ENCODE measurements around the gene ELAVL3. TPM values are rescaled to one million over a fixed set of nuclear protein-coding genes. Genes with fewer than 3 reads are reported as not detected.
"Not testable (repeated sequence)": the region's sequence is repeated elsewhere in the genome, so short reads cannot be mapped to it uniquely, and the experiment has no call there.

The ELAVL3 gene
- polyA plus RNA-seq, 3 donors = 0.03 TPM; not detected in 2

GRCh38 chr19:11494634-11495285 lies 13.9 kb upstream of the ELAVL3 start:
- 92 to 96% (median 94%) methylated on average over 27 of the region's 27 CpGs for WGBS, 3 donors
- no peak overlapping the region for H3K27ac ChIP-seq (ENCODE audit: low read depth, low read length)

GRCh38 chr19:11489378-11489777 lies 8.5 kb upstream of the ELAVL3 start:
- H3K27ac ChIP-seq (ENCODE audit: low read depth, low read length) = no peak overlapping the region
- WGBS, 3 donors = 94 to 97% (median 95%) methylated on average over 7 of the region's 7 CpGs

- no peak overlapping the region for H3K27ac ChIP-seq (ENCODE audit: low read depth, low read length)
- 93 to 94% (median 94%) methylated on average over 44 to 45 of the region's 45 CpGs for WGBS, 3 donors
Observed at GRCh38 chr19:11486661-11487503, 6.0 kb upstream of the ELAVL3 start.

GRCh38 chr19:11485245-11485837 lies 4.5 kb upstream of the ELAVL3 start:
- WGBS, 3 donors = 92 to 95% (median 95%) methylated on average over 13 of the region's 13 CpGs
- no peak overlapping the region for H3K27ac ChIP-seq (ENCODE audit: low read depth, low read length)

- H3K27ac ChIP-seq (ENCODE audit: low read depth, low read length) = no peak overlapping the region
- 81 to 87% (median 81%) methylated on average over 47 to 57 of the region's 57 CpGs for WGBS, 3 donors
Observed at GRCh38 chr19:11483366-11484111, 2.7 kb upstream of the ELAVL3 start.

- 1 to 3% (median 1%) methylated on average over 34 to 58 of the region's 58 CpGs for WGBS, 3 donors
- no peak overlapping the region for H3K27ac ChIP-seq (ENCODE audit: low read depth, low read length)
Observed at GRCh38 chr19:11482384-11483050, 1.7 kb upstream of the ELAVL3 start.

- 3 to 5% (median 4%) methylated on average over 47 to 50 of the region's 50 CpGs for WGBS, 3 donors
- no peak overlapping the region for H3K27ac ChIP-seq (ENCODE audit: low read depth, low read length)
Observed at GRCh38 chr19:11481534-11482383, 913 bp upstream of the ELAVL3 start.

GRCh38 chr19:11479898-11480714 lies 740 bp downstream of the ELAVL3 start:
- WGBS, 3 donors = 5 to 6% (median 6%) methylated on average over 48 to 86 of the region's 86 CpGs
- H3K27ac ChIP-seq (ENCODE audit: low read depth, low read length) = no peak overlapping the region

GRCh38 chr19:11479090-11479897 lies 1.6 kb downstream of the ELAVL3 start:
- no peak overlapping the region for H3K27ac ChIP-seq (ENCODE audit: low read depth, low read length)
- WGBS, 3 donors = 14 to 20% (median 20%) methylated on average over 48 to 62 of the region's 62 CpGs

GRCh38 chr19:11478167-11479089 lies 2.4 kb downstream of the ELAVL3 start:
- no peak overlapping the region for H3K27ac ChIP-seq (ENCODE audit: low read depth, low read length)
- WGBS, 3 donors = 56 to 62% (median 57%) methylated on average over 18 to 19 of the region's 19 CpGs

GRCh38 chr19:11475861-11476260 lies 5.0 kb downstream of the ELAVL3 start:
- H3K27ac ChIP-seq (ENCODE audit: low read depth, low read length) = no peak overlapping the region
- WGBS, 3 donors = 36 to 85% (median 78%) methylated on average over 8 of the region's 8 CpGs

GRCh38 chr19:11475343-11475742 lies 5.5 kb downstream of the ELAVL3 start:
- 90 to 97% (median 97%) methylated on average over 3 of the region's 3 CpGs for WGBS, 3 donors
- H3K27ac ChIP-seq (ENCODE audit: low read depth, low read length) = not testable (repeated sequence)

- H3K27ac ChIP-seq (ENCODE audit: low read depth, low read length) = no peak overlapping the region
- 77 to 86% (median 81%) methylated on average over 4 of the region's 4 CpGs for WGBS, 3 donors
Observed at GRCh38 chr19:11473725-11474124, 7.1 kb downstream of the ELAVL3 start.

GRCh38 chr19:11468266-11468845 lies 12.5 kb downstream of the ELAVL3 start:
- H3K27ac ChIP-seq (ENCODE audit: low read depth, low read length) = not testable (repeated sequence)
- 59 to 72% (median 65%) methylated on average over 8 of the region's 8 CpGs for WGBS, 3 donors
